Mesendoderm (in vitro differentiated cells): ENCODE measurements around the gene NT5C3B.

ENCODE experiments used
- DNase-seq: peaks from one replicate; pipeline ENCODE4 v3.0.0; 2013
- H2AK5ac ChIP-seq: 2 replicates; pipeline ENCODE4 v1.6.1; 2013; ENCODE audit warnings: low read length, inconsistent platforms
- H2BK120ac ChIP-seq: 2 replicates; pipeline ENCODE4 v1.6.1; 2013; ENCODE audit warnings: low read depth, mild to moderate bottlenecking, low read length, moderate library complexity, mixed read lengths
- H2BK15ac ChIP-seq: replicated peaks from 2 replicates; pipeline ENCODE4 v1.6.1; 2013; ENCODE audit warnings: low read depth, mild to moderate bottlenecking, moderate library complexity
- H2BK5ac ChIP-seq: 2 replicates; pipeline ENCODE4 v1.6.1; 2013; ENCODE audit warnings: low read length, inconsistent platforms
- H3K18ac ChIP-seq: 2 replicates; pipeline ENCODE4 v1.6.1; 2013; ENCODE audit warnings: mild to moderate bottlenecking, low read length, mixed read lengths
- H3K23ac ChIP-seq: one replicate; pipeline ENCODE4 v1.6.1; 2013; ENCODE audit warnings: low read length
- H3K27ac ChIP-seq: 2 replicates; pipeline ENCODE4 v1.5.1; 2013; ENCODE audit warnings: low read depth, mild to moderate bottlenecking, inconsistent platforms, low read length, moderate library complexity
- H3K27me3 ChIP-seq: 2 replicates; pipeline ENCODE4 v1.6.1; 2013; ENCODE audit warnings: low read length, control low read depth, mild to moderate bottlenecking, inconsistent platforms; ENCODE audit not compliant: insufficient read depth, poor library complexity
- H3K36me3 ChIP-seq: 2 replicates; pipeline ENCODE4 v1.6.1; 2013; ENCODE audit warnings: low read length, inconsistent platforms; ENCODE audit not compliant: control insufficient read depth, insufficient read depth
- H3K4ac ChIP-seq: one replicate; pipeline ENCODE4 v1.6.1; 2013; ENCODE audit warnings: low read depth, mild to moderate bottlenecking, low read length, moderate library complexity
- H3K4me1 ChIP-seq: 2 replicates; pipeline ENCODE4 v1.6.1; 2013; ENCODE audit warnings: low read depth, low read length, inconsistent platforms; ENCODE audit not compliant: control insufficient read depth
- H3K4me2 ChIP-seq: 2 replicates; pipeline ENCODE4 v1.6.1; 2013; ENCODE audit warnings: low read length
- H3K4me3 ChIP-seq: 2 replicates; pipeline ENCODE4 v1.5.1; 2013; ENCODE audit warnings: mild to moderate bottlenecking, low read length
- H3K56ac ChIP-seq: one replicate; pipeline ENCODE4 v1.6.1; 2013; ENCODE audit warnings: low read length
- H3K79me1 ChIP-seq: 2 replicates; pipeline ENCODE4 v1.6.1; 2013; ENCODE audit warnings: low read length, inconsistent platforms
- H3K79me2 ChIP-seq: 2 replicates; pipeline ENCODE4 v1.6.1; 2013; ENCODE audit warnings: mild to moderate bottlenecking, low read length; ENCODE audit not compliant: control insufficient read depth, insufficient read depth
- H3K9ac ChIP-seq: 2 replicates; pipeline ENCODE4 v1.6.1; 2013; ENCODE audit warnings: low read length, inconsistent platforms
- H4K5ac ChIP-seq: one replicate; pipeline ENCODE4 v1.6.1; 2013; ENCODE audit warnings: low read length
- H4K8ac ChIP-seq: one replicate; pipeline ENCODE4 v1.6.1; 2013; ENCODE audit warnings: low read depth, mild to moderate bottlenecking, control low read depth, low read length, moderate library complexity
- WGBS: extraction: QIAGEN DNeasy Blood & Tissue Kit; methylation state at CpG from one replicate; pipeline ENCODE4 v1.1.7; 2013; ENCODE audit warnings: low lambda C conversion rate, missing lambda C conversion rate; ENCODE audit not compliant: insufficient coverage; ENCODE audit errors: extremely low coverage; 5-methylcytosine and 5-hydroxymethylcytosine counted together

The NT5C3B gene

GRCh38 chr17:41803049-41804020 lies 32.7 kb downstream of the NT5C3B start:
- no peak overlapping the region for H3K23ac ChIP-seq
- H2AK5ac ChIP-seq = no peak overlapping the region
- no peak overlapping the region for H4K8ac ChIP-seq
- H3K27ac ChIP-seq = no peak overlapping the region
- H3K4ac ChIP-seq = no peak overlapping the region
- no peak overlapping the region for H3K4me2 ChIP-seq
- no peak overlapping the region for H3K56ac ChIP-seq
- no peaks in the 10 kb centered on the region for H3K27me3 ChIP-seq
- H3K9ac ChIP-seq = no peak overlapping the region
- no peaks in the 10 kb centered on the region for H3K79me2 ChIP-seq
- H3K4me3 ChIP-seq = no peak overlapping the region
- no peaks in the 10 kb centered on the region for H3K79me1 ChIP-seq
- no peak overlapping the region for H3K18ac ChIP-seq
- H2BK5ac ChIP-seq = no peak overlapping the region
- peaks cover 6% of the 10 kb centered on the region for H3K4me1 ChIP-seq
- no peak overlapping the region for H2BK15ac ChIP-seq
- no peak overlapping the region for H2BK120ac ChIP-seq
- no peak overlapping the region for H4K5ac ChIP-seq
- no CpG with 5 or more reads among the region's 24 CpGs for WGBS
- no peak for DNase-seq
- no peaks in the 10 kb centered on the region for H3K36me3 ChIP-seq

- Histone ChIP-seq H3K4ac (no peak overlapping the region), H3K18ac (no peak overlapping the region), H3K4me3 (no peak overlapping the region), H4K8ac (no peak overlapping the region), H4K5ac (no peak overlapping the region), H3K27ac (peak overlapping the region; percentile 42), H3K79me1 (no peaks in the 10 kb centered on the region), H3K36me3 (no peaks in the 10 kb centered on the region), H3K4me1 (peaks cover 6% of the 10 kb centered on the region), H3K9ac (peak overlapping the region; percentile 49), H3K4me2 (no peak overlapping the region), H2BK15ac (no peak overlapping the region), H2AK5ac (no peak overlapping the region), H2BK120ac (no peak overlapping the region), H3K79me2 (no peaks in the 10 kb centered on the region), H3K27me3 (no peaks in the 10 kb centered on the region), H2BK5ac (no peak overlapping the region), H3K23ac (no peak overlapping the region), H3K56ac (peak overlapping the region; percentile 63)
- DNase-seq = peak; percentile 91
- no CpG with 5 or more reads among the region's 14 CpGs for WGBS
Measured at GRCh38 chr17:41801374-41802271, 34.4 kb downstream of the NT5C3B start.

GRCh38 chr17:41800601-41801373 lies 35.2 kb downstream of the NT5C3B start:
- Histone ChIP-seq H3K79me1 (no peaks in the 10 kb centered on the region), H3K79me2 (no peaks in the 10 kb centered on the region), H3K27me3 (no peaks in the 10 kb centered on the region), H3K36me3 (no peaks in the 10 kb centered on the region), H3K27ac (peak overlapping the region; percentile 42), H3K9ac (peak overlapping the region; percentile 49), H2AK5ac (no peak overlapping the region), H3K4ac (no peak overlapping the region), H2BK120ac (no peak overlapping the region), H3K4me3 (no peak overlapping the region), H4K5ac (no peak overlapping the region), H3K23ac (no peak overlapping the region), H3K4me1 (peaks cover 6% of the 10 kb centered on the region), H4K8ac (no peak overlapping the region), H3K56ac (peak overlapping the region; percentile 67), H2BK15ac (no peak overlapping the region), H3K18ac (no peak overlapping the region), H3K4me2 (peak overlapping the region; percentile 15), H2BK5ac (peak overlapping the region; percentile 23)
- no CpG with 5 or more reads among the region's 18 CpGs for WGBS
- DNase-seq = peak; percentile 98

- Histone ChIP-seq H2BK5ac (no peak overlapping the region), H4K8ac (no peak overlapping the region), H3K27ac (no peak overlapping the region), H2AK5ac (peak overlapping the region; percentile 49), H3K4me1 (peaks cover 9% of the 10 kb centered on the region), H2BK120ac (no peak overlapping the region), H3K18ac (no peak overlapping the region), H3K9ac (no peak overlapping the region), H3K4ac (no peak overlapping the region), H3K4me3 (no peak overlapping the region), H3K23ac (no peak overlapping the region), H3K56ac (peak overlapping the region; percentile 43), H3K79me2 (no peaks in the 10 kb centered on the region), H4K5ac (no peak overlapping the region), H3K36me3 (no peaks in the 10 kb centered on the region), H3K79me1 (no peaks in the 10 kb centered on the region), H3K27me3 (no peaks in the 10 kb centered on the region), H3K4me2 (no peak overlapping the region), H2BK15ac (no peak overlapping the region)
- no peak for DNase-seq
- no CpG with 5 or more reads among the region's 8 CpGs for WGBS
Measured at GRCh38 chr17:41799366-41799765, 36.7 kb downstream of the NT5C3B start.

- H3K4me2 ChIP-seq = no peak overlapping the region
- WGBS = no CpG with 5 or more reads among the region's 3 CpGs
Measured at GRCh38 chr17:41797377-41797776, 38.7 kb downstream of the NT5C3B start.

More at GRCh38 chr17:41797377-41797776, 38.7 kb downstream of the NT5C3B start:
- peaks cover 17% of the 10 kb centered on the region for H3K4me1 ChIP-seq
- H3K36me3 ChIP-seq = no peaks in the 10 kb centered on the region
- H3K9ac ChIP-seq = no peak overlapping the region
- H4K5ac ChIP-seq = no peak overlapping the region
- DNase-seq = no peak
- no peak overlapping the region for H2AK5ac ChIP-seq
- H3K18ac ChIP-seq = no peak overlapping the region
- H3K79me1 ChIP-seq = no peaks in the 10 kb centered on the region
- no peak overlapping the region for H2BK120ac ChIP-seq
- no peaks in the 10 kb centered on the region for H3K27me3 ChIP-seq
- H2BK5ac ChIP-seq = no peak overlapping the region
- H3K4ac ChIP-seq = no peak overlapping the region
- no peak overlapping the region for H3K56ac ChIP-seq
- no peaks in the 10 kb centered on the region for H3K79me2 ChIP-seq
- H3K27ac ChIP-seq = no peak overlapping the region
- no peak overlapping the region for H3K23ac ChIP-seq
- no peak overlapping the region for H2BK15ac ChIP-seq
- no peak overlapping the region for H4K8ac ChIP-seq
- no peak overlapping the region for H3K4me3 ChIP-seq
